ENCODE results near the gene PAPOLA. TPM values are rescaled to one million over a fixed set of nuclear protein-coding genes. Genes with fewer than 3 reads are reported as not detected.

PAPOLA gene
- total RNA-seq, 1 experiment from 2014 or later: 223 TPM

DNA sequence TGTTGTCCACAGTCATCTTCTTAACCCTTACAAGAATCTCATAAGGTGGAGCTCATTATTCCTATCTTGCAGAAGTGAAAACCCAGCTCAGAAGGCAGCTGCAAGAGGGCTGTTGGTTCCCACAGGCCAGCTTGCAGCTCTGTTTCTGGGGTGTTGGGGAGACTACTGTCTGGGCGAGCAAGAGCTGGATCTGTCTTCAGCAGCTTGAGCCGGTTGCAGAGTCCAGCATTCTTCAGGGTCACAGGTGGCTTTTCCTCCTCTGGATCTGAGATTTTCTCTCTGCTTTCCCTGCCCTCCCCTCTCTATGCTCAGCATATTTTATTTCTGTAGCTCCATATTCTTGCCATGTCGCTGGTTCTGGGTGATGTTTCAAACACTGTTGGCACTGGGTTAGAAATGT is 87.4 kb downstream of the PAPOLA start:
- Histone ChIP-seq H3K4me3 (replicated peaks in 1 of 2; ENCODE audit: low read depth in 1 of 2, low read length in 2 of 2) (no peak overlapping the region), H4K20me1 (ENCODE audit: insufficient read depth) (no peaks in the 10 kb centered on the region), H3K36me3 (ENCODE audit: control insufficient read depth in 1 of 2, insufficient read depth in 2 of 2, low read length in 2 of 2) (no peaks in the 10 kb centered on the region), H3K79me2 (ENCODE audit: insufficient read depth, low read length) (no peaks in the 10 kb centered on the region), H3K9me3 (ENCODE audit: control insufficient read depth in 1 of 2, insufficient read depth in 1 of 2, low read depth in 1 of 2, low read length in 2 of 2) (no peaks in the 10 kb centered on the region), H3K4me2 (ENCODE audit: low read length) (no peak overlapping the region), H3K4me1 (ENCODE audit: control insufficient read depth in 1 of 2, insufficient read depth in 2 of 2, low read length in 2 of 2) (peaks cover 0 to under 1% of the 10 kb centered on the region in 2 experiments; a peak in 1 of 4 replicates), H3K27ac (ENCODE audit: low read depth, low read length) (no peak overlapping the region), H3K27me3 (ENCODE audit: insufficient read depth, low read length) (no peaks in the 10 kb centered on the region), H2AFZ (ENCODE audit: low read depth, low read length, poor library complexity, severe bottlenecking) (no peak overlapping the region), H3K9me2 (ENCODE audit: insufficient read depth) (no peaks in the 10 kb centered on the region), H3K9ac (ENCODE audit: low read length) (no peak overlapping the region)
- intact Hi-C loops (cut with micrococcal nuclease): loop anchor here (10.0 kb wide), 1 partner anchor 685 kb away; no protein-coding TSS in a partner anchor
- no peak for ATAC-seq
- DNase-seq (ENCODE audit: low read depth, low spot score): no peak
- BruUV-seq (replicated peaks): no TSS peak
- CTCF ChIA-PET: interaction anchor here (0.7 to 1.3 kb wide), 2 partner anchors 152 to 549 kb away, joined by 3 read pairs; no protein-coding TSS in a partner anchor
- TF ChIP-seq ZFX (IDR thresholded peaks at IDR 0.05) (no peak), CEBPB (IDR thresholded peaks at IDR 0.05; ENCODE audit: low read depth) (no peak), JUND (IDR thresholded peaks at IDR 0.05) (no peak), ELF1 (IDR thresholded peaks at IDR 0.05; ENCODE audit: borderline replicate concordance, low read depth) (no peak), SP1 (IDR thresholded peaks at IDR 0.05; ENCODE audit: low read depth) (no peak), SIN3A (IDR thresholded peaks at IDR 0.05; ENCODE audit: low read depth) (no peak), YY1 (IDR thresholded peaks at IDR 0.05; ENCODE audit: extremely low read depth, insufficient replicate concordance, low read depth, low read length) (no peak)
- TF ChIP-seq, protein P1, sequence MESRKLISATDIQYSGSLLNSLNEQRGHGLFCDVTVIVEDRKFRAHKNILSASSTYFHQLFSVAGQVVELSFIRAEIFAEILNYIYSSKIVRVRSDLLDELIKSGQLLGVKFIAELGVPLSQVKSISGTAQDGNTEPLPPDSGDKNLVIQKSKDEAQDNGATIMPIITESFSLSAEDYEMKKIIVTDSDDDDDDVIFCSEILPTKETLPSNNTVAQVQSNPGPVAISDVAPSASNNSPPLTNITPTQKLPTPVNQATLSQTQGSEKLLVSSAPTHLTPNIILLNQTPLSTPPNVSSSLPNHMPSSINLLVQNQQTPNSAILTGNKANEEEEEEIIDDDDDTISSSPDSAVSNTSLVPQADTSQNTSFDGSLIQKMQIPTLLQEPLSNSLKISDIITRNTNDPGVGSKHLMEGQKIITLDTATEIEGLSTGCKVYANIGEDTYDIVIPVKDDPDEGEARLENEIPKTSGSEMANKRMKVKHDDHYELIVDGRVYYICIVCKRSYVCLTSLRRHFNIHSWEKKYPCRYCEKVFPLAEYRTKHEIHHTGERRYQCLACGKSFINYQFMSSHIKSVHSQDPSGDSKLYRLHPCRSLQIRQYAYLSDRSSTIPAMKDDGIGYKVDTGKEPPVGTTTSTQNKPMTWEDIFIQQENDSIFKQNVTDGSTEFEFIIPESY (IDR thresholded peaks at IDR 0.05; ENCODE audit: extremely low read depth, insufficient replicate concordance, low read length): no peak
- TF ChIP-seq, protein P2, sequence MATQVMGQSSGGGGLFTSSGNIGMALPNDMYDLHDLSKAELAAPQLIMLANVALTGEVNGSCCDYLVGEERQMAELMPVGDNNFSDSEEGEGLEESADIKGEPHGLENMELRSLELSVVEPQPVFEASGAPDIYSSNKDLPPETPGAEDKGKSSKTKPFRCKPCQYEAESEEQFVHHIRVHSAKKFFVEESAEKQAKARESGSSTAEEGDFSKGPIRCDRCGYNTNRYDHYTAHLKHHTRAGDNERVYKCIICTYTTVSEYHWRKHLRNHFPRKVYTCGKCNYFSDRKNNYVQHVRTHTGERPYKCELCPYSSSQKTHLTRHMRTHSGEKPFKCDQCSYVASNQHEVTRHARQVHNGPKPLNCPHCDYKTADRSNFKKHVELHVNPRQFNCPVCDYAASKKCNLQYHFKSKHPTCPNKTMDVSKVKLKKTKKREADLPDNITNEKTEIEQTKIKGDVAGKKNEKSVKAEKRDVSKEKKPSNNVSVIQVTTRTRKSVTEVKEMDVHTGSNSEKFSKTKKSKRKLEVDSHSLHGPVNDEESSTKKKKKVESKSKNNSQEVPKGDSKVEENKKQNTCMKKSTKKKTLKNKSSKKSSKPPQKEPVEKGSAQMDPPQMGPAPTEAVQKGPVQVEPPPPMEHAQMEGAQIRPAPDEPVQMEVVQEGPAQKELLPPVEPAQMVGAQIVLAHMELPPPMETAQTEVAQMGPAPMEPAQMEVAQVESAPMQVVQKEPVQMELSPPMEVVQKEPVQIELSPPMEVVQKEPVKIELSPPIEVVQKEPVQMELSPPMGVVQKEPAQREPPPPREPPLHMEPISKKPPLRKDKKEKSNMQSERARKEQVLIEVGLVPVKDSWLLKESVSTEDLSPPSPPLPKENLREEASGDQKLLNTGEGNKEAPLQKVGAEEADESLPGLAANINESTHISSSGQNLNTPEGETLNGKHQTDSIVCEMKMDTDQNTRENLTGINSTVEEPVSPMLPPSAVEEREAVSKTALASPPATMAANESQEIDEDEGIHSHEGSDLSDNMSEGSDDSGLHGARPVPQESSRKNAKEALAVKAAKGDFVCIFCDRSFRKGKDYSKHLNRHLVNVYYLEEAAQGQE (IDR thresholded peaks at IDR 0.05; ENCODE audit: low read depth): no peak
- RAD21 ChIA-PET (ENCODE audit: low non-redundant PET in 1 of 2, low total read pairs in 2 of 2, uncharacterized antibody in 2 of 2, unreplicated experiment in 2 of 2): no interaction called here
- POLR2A ChIA-PET: no interaction called here

Measured in HCT116 (cell line).